SW 1271 (cell line): ENCODE data around the gene XIRP2.

ENCODE experiments used
- DNase-seq, 2 experiments: peaks; one replicate each; lab custom pipeline; 2025; lab: John Stamatoyannopoulos, UW

XIRP2 gene

DNA sequence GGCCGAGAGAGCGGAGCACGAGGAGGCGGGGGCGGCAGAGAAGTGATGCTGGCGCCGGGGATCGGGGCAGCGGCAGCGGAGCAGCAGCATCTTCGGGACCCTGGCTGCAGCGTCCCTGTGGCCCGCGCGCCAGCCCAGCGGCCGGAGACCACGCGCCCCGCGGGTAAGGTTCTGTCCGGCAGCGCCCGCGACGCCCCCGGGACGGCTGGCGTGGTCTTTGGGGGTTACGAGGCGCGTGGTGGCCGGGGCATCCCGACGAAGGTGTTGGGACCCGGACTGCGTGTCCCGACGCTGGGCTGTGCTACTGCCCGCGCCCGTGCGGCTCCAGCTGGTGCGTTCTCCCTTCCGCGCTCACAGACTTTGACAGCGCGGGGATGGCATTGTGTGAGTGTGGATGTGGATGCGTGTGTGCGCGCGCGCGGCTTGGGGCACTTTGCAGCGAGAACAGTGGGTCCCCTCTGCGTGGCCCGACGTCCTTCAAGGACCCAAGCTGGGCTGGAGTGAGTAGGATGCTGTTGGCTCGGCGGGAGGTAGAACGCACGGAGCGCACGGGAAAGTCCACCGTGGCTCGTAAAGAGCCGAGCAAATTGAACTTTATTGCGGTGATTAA is 405.0 kb downstream of the XIRP2 start:
- DNase-seq, result peak in 1 of 2 experiments; percentile 4

DNA sequence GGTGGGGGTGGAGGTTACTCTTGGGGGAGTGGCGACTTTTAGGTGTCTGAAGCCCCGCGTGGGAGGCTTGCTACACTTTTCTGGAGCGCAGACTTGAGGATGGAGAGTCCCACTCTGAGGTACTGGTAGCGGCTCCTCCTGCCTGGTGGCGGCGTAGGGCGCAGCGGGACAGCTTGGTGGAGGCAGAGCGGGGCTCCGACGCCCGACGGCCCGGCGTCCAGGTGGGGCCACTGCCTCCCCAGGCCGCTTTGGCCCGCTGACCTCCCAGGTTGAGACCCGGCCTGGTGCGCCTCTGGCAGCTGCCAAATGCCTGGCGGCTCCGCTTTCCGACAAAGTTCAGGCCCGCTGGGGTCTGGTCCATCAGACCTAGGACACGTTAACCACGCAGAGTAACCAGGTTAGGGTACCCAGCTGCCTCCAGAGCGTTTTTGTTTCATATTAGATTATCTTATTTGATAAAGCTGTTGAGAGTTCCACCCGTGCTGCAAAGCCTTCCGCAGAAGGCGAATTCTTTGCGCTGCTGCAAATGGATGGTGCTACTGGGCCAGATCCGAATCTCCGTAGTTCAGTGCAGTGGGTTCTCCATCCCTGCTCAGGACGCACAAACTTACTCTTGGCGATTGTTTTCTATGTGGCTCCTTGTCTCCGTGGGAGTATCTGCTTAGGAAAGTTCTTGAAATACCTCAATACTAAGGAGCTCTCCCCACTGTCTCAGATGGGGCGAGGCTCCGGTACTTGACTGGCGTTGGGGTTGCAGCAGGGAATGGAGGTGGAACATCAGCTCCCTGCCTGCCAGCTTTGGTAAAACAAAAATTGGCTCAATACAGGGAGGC is 405.9 kb downstream of the XIRP2 start:
- no peak for DNase-seq

DNA sequence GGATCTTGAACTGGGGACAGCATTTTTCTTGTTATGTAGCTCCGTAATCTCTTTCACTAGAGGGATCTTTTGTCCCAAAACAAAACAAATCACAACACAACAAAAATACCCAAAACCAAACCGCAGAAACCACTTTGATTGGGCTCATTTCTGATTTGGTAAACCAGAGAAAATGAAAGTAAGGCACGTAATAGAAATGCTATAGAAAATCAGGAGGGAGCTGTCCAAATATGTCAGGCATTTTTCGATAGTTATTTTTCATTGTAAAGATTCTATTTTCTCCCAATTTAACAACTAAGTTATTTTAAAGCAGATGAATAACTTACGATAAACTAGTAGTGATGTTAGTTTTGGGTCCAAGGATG is 406.5 kb downstream of the XIRP2 start:
- no peak for DNase-seq

DNA sequence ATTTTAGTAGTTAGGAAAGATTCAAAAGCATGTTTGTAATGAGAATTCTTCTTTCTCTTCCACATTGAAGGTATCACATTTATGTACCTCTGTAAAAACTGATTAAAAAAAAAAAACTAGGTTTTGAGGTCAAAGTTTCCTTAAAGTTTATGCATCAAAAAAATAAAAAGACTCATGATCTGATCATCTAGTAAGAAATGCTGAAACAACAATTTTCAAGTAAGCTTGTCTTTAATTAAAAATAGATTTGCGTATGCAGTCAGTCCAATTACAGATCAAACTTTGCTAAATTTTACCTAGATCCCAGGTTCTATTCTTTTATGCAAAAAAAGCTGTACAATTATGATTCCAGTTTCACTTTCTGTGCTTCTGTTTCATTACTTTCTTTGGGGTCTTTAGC is 409.0 kb downstream of the XIRP2 start:
- no peak for DNase-seq

DNA sequence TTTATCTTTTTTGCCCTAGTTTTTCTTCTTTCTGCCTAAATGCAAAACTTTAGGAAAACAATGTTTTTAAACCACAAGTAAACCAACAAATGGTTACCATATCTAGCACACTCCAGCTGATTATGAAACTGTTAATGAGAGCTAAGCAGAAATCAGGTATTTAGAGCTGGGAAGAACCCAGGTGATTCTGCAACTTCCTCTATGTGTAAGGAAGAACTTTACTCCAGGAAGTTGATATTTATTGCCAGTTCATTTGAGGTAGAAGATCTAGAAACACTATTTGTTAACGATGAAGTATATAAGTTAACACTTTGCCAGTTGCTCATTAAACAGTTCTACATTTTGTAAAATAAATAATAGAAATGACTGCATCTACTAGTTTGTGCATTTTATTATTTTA is 409.7 kb downstream of the XIRP2 start:
- DNase-seq, result no peak
